Stimulated activated CD4-positive, alpha-beta T cell treated with anti-CD3 and anti-CD28 coated beads, Interleukin-4, amount 100 ng/mL, for 4 hours (primary cell): Measurements from ENCODE around the gene CREB3L4.

ENCODE experiments used
- DNase-seq, 2 experiments: peaks; one replicate each; pipeline ENCODE4 v3.0.0-alpha.2; 2020

CREB3L4 gene

GRCh38 chr1:153967107-153967999, at the start of gene CREB3L4:
Gene CREB3L4 (plus strand): TSS chr1:153967902. CDS start chr1:153968526, 624 bp downstream.
- peak; percentile 67 to 79 for DNase-seq

- no peak for DNase-seq
Measured at GRCh38 chr1:153919876-153920852, 47.5 kb upstream of the CREB3L4 start.

- no peak for DNase-seq
Measured at GRCh38 chr1:153921080-153921802, 46.5 kb upstream of the CREB3L4 start.

- peak in 1 of 2 experiments; percentile 16 for DNase-seq
Measured at GRCh38 chr1:153921803-153922075, 46.0 kb upstream of the CREB3L4 start.

GRCh38 chr1:153922076-153922971, 45.4 kb upstream of the CREB3L4 start:
- DNase-seq, result peak in 1 of 2 experiments; percentile 67

GRCh38 chr1:153922972-153923925, 44.5 kb upstream of the CREB3L4 start, which contains the start of gene GATAD2B:
Gene GATAD2B (minus strand): TSS chr1:153922972. CDS start chr1:153828347, 94,625 bp downstream.
- DNase-seq, result peak; percentile 95 to 99

GRCh38 chr1:153926405-153926804, 41.3 kb upstream of the CREB3L4 start:
- DNase-seq, result no peak

GRCh38 chr1:153928245-153928644, 39.5 kb upstream of the CREB3L4 start:
- no peak for DNase-seq

- DNase-seq, result no peak
Measured at GRCh38 chr1:153928791-153929341, 38.8 kb upstream of the CREB3L4 start.

GRCh38 chr1:153929426-153929825, 38.3 kb upstream of the CREB3L4 start:
- no peak for DNase-seq

- no peak for DNase-seq
Measured at GRCh38 chr1:153929981-153930948, 37.4 kb upstream of the CREB3L4 start.

- no peak for DNase-seq
Measured at GRCh38 chr1:153932156-153933131, 35.3 kb upstream of the CREB3L4 start.

- DNase-seq, result no peak
Measured at GRCh38 chr1:153933430-153933829, 34.3 kb upstream of the CREB3L4 start.

- no peak for DNase-seq
Measured at GRCh38 chr1:153933955-153934354, 33.7 kb upstream of the CREB3L4 start.

- DNase-seq, result no peak
Measured at GRCh38 chr1:153934746-153935145, 33.0 kb upstream of the CREB3L4 start.

GRCh38 chr1:153936011-153936802, 31.5 kb upstream of the CREB3L4 start:
- no peak for DNase-seq

GRCh38 chr1:153937331-153937730, 30.4 kb upstream of the CREB3L4 start:
- DNase-seq, result no peak
